Mesendoderm (in vitro differentiated cells): ENCODE results near the gene CCDC167.

Experiments used
- DNase-seq: peaks from one replicate; pipeline ENCODE4 v3.0.0; 2013
- H2AK5ac ChIP-seq: 2 replicates; pipeline ENCODE4 v1.6.1; 2013; ENCODE audit warnings: low read length, inconsistent platforms
- H2BK120ac ChIP-seq: 2 replicates; pipeline ENCODE4 v1.6.1; 2013; ENCODE audit warnings: low read depth, mild to moderate bottlenecking, low read length, moderate library complexity, mixed read lengths
- H2BK15ac ChIP-seq: replicated peaks from 2 replicates; pipeline ENCODE4 v1.6.1; 2013; ENCODE audit warnings: low read depth, mild to moderate bottlenecking, moderate library complexity
- H2BK5ac ChIP-seq: 2 replicates; pipeline ENCODE4 v1.6.1; 2013; ENCODE audit warnings: low read length, inconsistent platforms
- H3K18ac ChIP-seq: 2 replicates; pipeline ENCODE4 v1.6.1; 2013; ENCODE audit warnings: mild to moderate bottlenecking, low read length, mixed read lengths
- H3K23ac ChIP-seq: one replicate; pipeline ENCODE4 v1.6.1; 2013; ENCODE audit warnings: low read length
- H3K27ac ChIP-seq: 2 replicates; pipeline ENCODE4 v1.5.1; 2013; ENCODE audit warnings: low read depth, mild to moderate bottlenecking, inconsistent platforms, low read length, moderate library complexity
- H3K27me3 ChIP-seq: 2 replicates; pipeline ENCODE4 v1.6.1; 2013; ENCODE audit warnings: low read length, control low read depth, mild to moderate bottlenecking, inconsistent platforms; ENCODE audit not compliant: insufficient read depth, poor library complexity
- H3K36me3 ChIP-seq: 2 replicates; pipeline ENCODE4 v1.6.1; 2013; ENCODE audit warnings: low read length, inconsistent platforms; ENCODE audit not compliant: control insufficient read depth, insufficient read depth
- H3K4ac ChIP-seq: one replicate; pipeline ENCODE4 v1.6.1; 2013; ENCODE audit warnings: low read depth, mild to moderate bottlenecking, low read length, moderate library complexity
- H3K4me1 ChIP-seq: 2 replicates; pipeline ENCODE4 v1.6.1; 2013; ENCODE audit warnings: low read depth, low read length, inconsistent platforms; ENCODE audit not compliant: control insufficient read depth
- H3K4me2 ChIP-seq: 2 replicates; pipeline ENCODE4 v1.6.1; 2013; ENCODE audit warnings: low read length
- H3K4me3 ChIP-seq: 2 replicates; pipeline ENCODE4 v1.5.1; 2013; ENCODE audit warnings: mild to moderate bottlenecking, low read length
- H3K56ac ChIP-seq: one replicate; pipeline ENCODE4 v1.6.1; 2013; ENCODE audit warnings: low read length
- H3K79me1 ChIP-seq: 2 replicates; pipeline ENCODE4 v1.6.1; 2013; ENCODE audit warnings: low read length, inconsistent platforms
- H3K79me2 ChIP-seq: 2 replicates; pipeline ENCODE4 v1.6.1; 2013; ENCODE audit warnings: mild to moderate bottlenecking, low read length; ENCODE audit not compliant: control insufficient read depth, insufficient read depth
- H3K9ac ChIP-seq: 2 replicates; pipeline ENCODE4 v1.6.1; 2013; ENCODE audit warnings: low read length, inconsistent platforms
- H4K5ac ChIP-seq: one replicate; pipeline ENCODE4 v1.6.1; 2013; ENCODE audit warnings: low read length
- H4K8ac ChIP-seq: one replicate; pipeline ENCODE4 v1.6.1; 2013; ENCODE audit warnings: low read depth, mild to moderate bottlenecking, control low read depth, low read length, moderate library complexity
- WGBS: extraction: QIAGEN DNeasy Blood & Tissue Kit; methylation state at CpG from one replicate; pipeline ENCODE4 v1.1.7; 2013; ENCODE audit warnings: low lambda C conversion rate, missing lambda C conversion rate; ENCODE audit not compliant: insufficient coverage; ENCODE audit errors: extremely low coverage; 5-methylcytosine and 5-hydroxymethylcytosine counted together

Gene CCDC167

GRCh38 chr6:37538107-37538506, 38.4 kb upstream of the CCDC167 start:
- H3K23ac ChIP-seq, result no peak overlapping the region
- no peak overlapping the region for H3K27ac ChIP-seq
- H3K4me2 ChIP-seq, result no peak overlapping the region
- no peak overlapping the region for H2BK5ac ChIP-seq
- H2BK120ac ChIP-seq, result no peak overlapping the region
- DNase-seq, result peak; percentile 70
- no peak overlapping the region for H3K18ac ChIP-seq
- H3K4me1 ChIP-seq, result peaks cover 1% of the 10 kb centered on the region
- no peak overlapping the region for H2BK15ac ChIP-seq
- H4K5ac ChIP-seq, result no peak overlapping the region
- no peak overlapping the region for H4K8ac ChIP-seq
- H3K4ac ChIP-seq, result no peak overlapping the region
- no peaks in the 10 kb centered on the region for H3K79me2 ChIP-seq
- H3K36me3 ChIP-seq, result no peaks in the 10 kb centered on the region
- H2AK5ac ChIP-seq, result no peak overlapping the region
- WGBS, result no CpG with 5 or more reads among the region's 6 CpGs
- no peaks in the 10 kb centered on the region for H3K79me1 ChIP-seq
- no peak overlapping the region for H3K4me3 ChIP-seq
- H3K56ac ChIP-seq, result no peak overlapping the region
- H3K27me3 ChIP-seq, result peaks cover 17% of the 10 kb centered on the region
- H3K9ac ChIP-seq, result no peak overlapping the region

- H2BK15ac ChIP-seq, result no peak overlapping the region
- H2AK5ac ChIP-seq, result no peak overlapping the region
- no peak overlapping the region for H3K27ac ChIP-seq
- H2BK5ac ChIP-seq, result no peak overlapping the region
- no peaks in the 10 kb centered on the region for H3K79me2 ChIP-seq
- H3K4me3 ChIP-seq, result no peak overlapping the region
- H3K9ac ChIP-seq, result no peak overlapping the region
- no peak overlapping the region for H3K56ac ChIP-seq
- peaks cover 1% of the 10 kb centered on the region for H3K4me1 ChIP-seq
- H3K4ac ChIP-seq, result no peak overlapping the region
- DNase-seq, result no peak
- no peak overlapping the region for H4K8ac ChIP-seq
- no peaks in the 10 kb centered on the region for H3K79me1 ChIP-seq
- WGBS, result no CpG with 5 or more reads among the region's 5 CpGs
- H2BK120ac ChIP-seq, result no peak overlapping the region
- no peak overlapping the region for H3K18ac ChIP-seq
- no peaks in the 10 kb centered on the region for H3K36me3 ChIP-seq
- no peak overlapping the region for H4K5ac ChIP-seq
- peaks cover 17% of the 10 kb centered on the region for H3K27me3 ChIP-seq
- no peak overlapping the region for H3K4me2 ChIP-seq
- no peak overlapping the region for H3K23ac ChIP-seq
Measured at GRCh38 chr6:37537548-37537947, 37.9 kb upstream of the CCDC167 start.

GRCh38 chr6:37536491-37537190, 36.9 kb upstream of the CCDC167 start:
- no peak overlapping the region for H4K5ac ChIP-seq
- no peaks in the 10 kb centered on the region for H3K79me1 ChIP-seq
- no peak overlapping the region for H3K27ac ChIP-seq
- H2BK120ac ChIP-seq, result no peak overlapping the region
- no peak overlapping the region for H2BK5ac ChIP-seq
- no peak overlapping the region for H2BK15ac ChIP-seq
- H3K23ac ChIP-seq, result no peak overlapping the region
- no peak overlapping the region for H3K4me3 ChIP-seq
- H3K4me2 ChIP-seq, result peak overlapping the region; percentile 69
- peaks cover 1% of the 10 kb centered on the region for H3K4me1 ChIP-seq
- no peak overlapping the region for H3K56ac ChIP-seq
- no CpG with 5 or more reads among the region's 37 CpGs for whole genome bisulfite sequencing
- no peak overlapping the region for H3K4ac ChIP-seq
- peak; percentile 61 for DNase-seq
- peaks cover 17% of the 10 kb centered on the region for H3K27me3 ChIP-seq
- H3K18ac ChIP-seq, result no peak overlapping the region
- no peak overlapping the region for H3K9ac ChIP-seq
- no peaks in the 10 kb centered on the region for H3K36me3 ChIP-seq
- H2AK5ac ChIP-seq, result no peak overlapping the region
- no peaks in the 10 kb centered on the region for H3K79me2 ChIP-seq
- H4K8ac ChIP-seq, result no peak overlapping the region

- no peak overlapping the region for H2BK5ac ChIP-seq
- no peak overlapping the region for H3K4me3 ChIP-seq
- no peak overlapping the region for H3K18ac ChIP-seq
- H3K27ac ChIP-seq, result no peak overlapping the region
- H3K4me2 ChIP-seq, result peak overlapping the region; percentile 69
- no peaks in the 10 kb centered on the region for H3K79me1 ChIP-seq
- H3K36me3 ChIP-seq, result no peaks in the 10 kb centered on the region
- H3K79me2 ChIP-seq, result no peaks in the 10 kb centered on the region
- H3K56ac ChIP-seq, result no peak overlapping the region
- H3K4ac ChIP-seq, result no peak overlapping the region
- H3K23ac ChIP-seq, result no peak overlapping the region
- peaks cover 1% of the 10 kb centered on the region for H3K4me1 ChIP-seq
- no CpG with 5 or more reads among the region's 56 CpGs for WGBS
- H3K9ac ChIP-seq, result peak overlapping the region; percentile 15
- H2BK120ac ChIP-seq, result no peak overlapping the region
- no peak overlapping the region for H2BK15ac ChIP-seq
- H4K8ac ChIP-seq, result no peak overlapping the region
- peaks cover 17% of the 10 kb centered on the region for H3K27me3 ChIP-seq
- peak; percentile 32 for DNase-seq
- H2AK5ac ChIP-seq, result no peak overlapping the region
- no peak overlapping the region for H4K5ac ChIP-seq
Measured at GRCh38 chr6:37535759-37536490, 36.2 kb upstream of the CCDC167 start.

- H2BK15ac ChIP-seq, result no peak overlapping the region
- no peak overlapping the region for H3K4me3 ChIP-seq
- peak overlapping the region; percentile 69 for H3K4me2 ChIP-seq
- H3K27ac ChIP-seq, result no peak overlapping the region
- no peaks in the 10 kb centered on the region for H3K79me2 ChIP-seq
- no peak overlapping the region for H3K23ac ChIP-seq
- H2AK5ac ChIP-seq, result no peak overlapping the region
- peaks cover 17% of the 10 kb centered on the region for H3K27me3 ChIP-seq
- no CpG with 5 or more reads among the region's 5 CpGs for WGBS
- no peak overlapping the region for H4K5ac ChIP-seq
- H3K18ac ChIP-seq, result no peak overlapping the region
- peaks cover 1% of the 10 kb centered on the region for H3K4me1 ChIP-seq
- H2BK5ac ChIP-seq, result no peak overlapping the region
- H3K56ac ChIP-seq, result no peak overlapping the region
- no peak overlapping the region for H3K9ac ChIP-seq
- no peak overlapping the region for H2BK120ac ChIP-seq
- H4K8ac ChIP-seq, result no peak overlapping the region
- H3K36me3 ChIP-seq, result no peaks in the 10 kb centered on the region
- no peaks in the 10 kb centered on the region for H3K79me1 ChIP-seq
- peak; percentile 23 for DNase-seq
- no peak overlapping the region for H3K4ac ChIP-seq
Measured at GRCh38 chr6:37535428-37535758, 35.7 kb upstream of the CCDC167 start.
